Measurements from ENCODE around the gene DAP.

Gene DAP

DNA sequence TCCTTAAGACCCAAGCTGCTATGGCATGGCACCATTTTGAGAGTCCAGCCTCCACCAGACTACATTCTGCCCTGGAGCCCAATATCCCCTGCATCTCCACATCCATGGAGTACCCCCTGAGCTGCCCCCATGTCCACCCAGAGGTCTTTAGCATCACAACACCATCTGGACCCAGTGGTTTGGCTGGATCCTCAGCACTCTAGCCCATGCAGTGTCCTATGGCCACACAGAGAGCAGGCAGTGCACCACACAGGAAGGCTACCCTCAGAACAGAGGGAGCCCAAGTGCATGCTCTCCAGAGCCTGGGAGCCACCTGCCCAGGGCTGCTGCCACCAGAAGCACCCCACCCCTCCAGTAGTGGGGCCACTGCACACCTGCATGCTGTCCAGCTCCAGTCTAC lies 18.6 kb upstream of the DAP start:
- Histone ChIP-seq H3K9ac (ENCODE audit: low read length) (no peak overlapping the region), H3K27me3 (ENCODE audit: control insufficient read depth, insufficient read depth, low read length) (no peaks in the 10 kb centered on the region), H3K4me3 (ENCODE audit: low read length) (no peak overlapping the region), H3K27ac (ENCODE audit: low read depth, low read length) (no peak overlapping the region), H3K36me3 (ENCODE audit: control insufficient read depth, insufficient read depth, low read length) (no peaks in the 10 kb centered on the region), H3K4me1 (ENCODE audit: control insufficient read depth, insufficient read depth, low read length) (no peaks in the 10 kb centered on the region)

DNA sequence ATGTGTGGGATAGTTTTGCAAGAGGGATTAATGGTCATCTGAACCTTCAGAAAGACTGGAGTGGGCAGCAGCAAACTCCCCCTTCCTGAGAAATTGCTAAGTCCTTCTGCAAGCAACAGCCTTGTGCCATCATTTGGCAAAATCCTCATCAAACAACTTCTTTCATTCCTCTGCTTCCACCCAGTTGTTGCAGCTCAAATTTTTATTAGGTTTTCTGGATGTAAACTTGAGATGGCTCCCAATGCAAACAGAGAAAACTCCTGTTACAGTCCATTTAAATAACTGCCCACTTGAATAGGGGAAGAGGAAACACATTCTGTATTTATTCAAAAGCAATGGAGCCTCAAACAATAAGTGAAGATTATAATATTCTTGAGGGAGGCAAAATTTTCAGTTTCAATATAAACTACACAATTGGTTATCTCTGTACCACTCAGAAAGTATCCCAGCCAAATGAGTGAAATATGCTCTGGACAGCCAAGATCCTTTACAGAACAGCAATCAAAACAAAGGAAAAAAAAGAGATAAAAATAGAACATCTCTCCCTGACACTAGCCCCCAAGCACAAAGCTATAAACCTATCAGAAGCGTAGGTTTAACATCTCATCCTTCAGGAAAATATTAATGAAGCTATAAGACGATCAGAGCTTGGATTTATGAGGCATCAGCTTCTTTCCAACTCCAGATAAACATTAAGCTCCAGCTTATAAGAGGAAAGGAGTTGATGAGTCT lies 17.3 kb upstream of the DAP start:
- Histone ChIP-seq H3K9ac (ENCODE audit: low read length) (no peak overlapping the region), H3K4me3 (ENCODE audit: low read length) (no peak overlapping the region)

DNA sequence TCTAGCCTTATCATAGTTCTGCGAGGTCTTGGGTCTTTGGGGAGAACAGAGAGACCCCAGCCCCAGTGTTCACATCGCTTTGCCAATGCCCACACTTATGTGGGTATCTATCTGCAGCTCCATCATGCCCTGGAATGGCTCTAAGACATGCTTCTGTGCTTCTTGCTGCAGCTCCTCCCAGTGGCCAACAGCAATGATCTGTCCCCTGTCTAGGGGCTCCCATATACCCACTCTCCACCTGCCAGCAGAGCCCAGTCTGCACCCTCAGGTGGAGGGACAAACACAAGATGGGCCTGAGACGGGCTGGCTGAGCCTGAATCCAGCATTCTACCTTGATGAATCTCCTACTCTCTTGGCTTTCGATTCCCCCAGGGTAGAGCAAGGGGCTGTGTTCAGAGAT lies 14.6 kb upstream of the DAP start:
- Histone ChIP-seq H3K27me3 (ENCODE audit: control insufficient read depth, insufficient read depth, low read length) (no peaks in the 10 kb centered on the region), H3K4me3 (ENCODE audit: low read length) (no peak overlapping the region), H3K4me1 (ENCODE audit: control insufficient read depth, insufficient read depth, low read length) (no peaks in the 10 kb centered on the region), H3K9ac (ENCODE audit: low read length) (no peak overlapping the region), H3K27ac (ENCODE audit: low read depth, low read length) (no peak overlapping the region), H3K36me3 (ENCODE audit: control insufficient read depth, insufficient read depth, low read length) (no peaks in the 10 kb centered on the region)

More for the DNA sequence above, 17.3 kb upstream of the DAP start:
- no peaks in the 10 kb centered on the region for H3K36me3 ChIP-seq (ENCODE audit: control insufficient read depth, insufficient read depth, low read length)
- H3K27ac ChIP-seq (ENCODE audit: low read depth, low read length): no peak overlapping the region
- H3K4me1 ChIP-seq (ENCODE audit: control insufficient read depth, insufficient read depth, low read length): no peaks in the 10 kb centered on the region
- H3K27me3 ChIP-seq (ENCODE audit: control insufficient read depth, insufficient read depth, low read length): no peaks in the 10 kb centered on the region

DNA sequence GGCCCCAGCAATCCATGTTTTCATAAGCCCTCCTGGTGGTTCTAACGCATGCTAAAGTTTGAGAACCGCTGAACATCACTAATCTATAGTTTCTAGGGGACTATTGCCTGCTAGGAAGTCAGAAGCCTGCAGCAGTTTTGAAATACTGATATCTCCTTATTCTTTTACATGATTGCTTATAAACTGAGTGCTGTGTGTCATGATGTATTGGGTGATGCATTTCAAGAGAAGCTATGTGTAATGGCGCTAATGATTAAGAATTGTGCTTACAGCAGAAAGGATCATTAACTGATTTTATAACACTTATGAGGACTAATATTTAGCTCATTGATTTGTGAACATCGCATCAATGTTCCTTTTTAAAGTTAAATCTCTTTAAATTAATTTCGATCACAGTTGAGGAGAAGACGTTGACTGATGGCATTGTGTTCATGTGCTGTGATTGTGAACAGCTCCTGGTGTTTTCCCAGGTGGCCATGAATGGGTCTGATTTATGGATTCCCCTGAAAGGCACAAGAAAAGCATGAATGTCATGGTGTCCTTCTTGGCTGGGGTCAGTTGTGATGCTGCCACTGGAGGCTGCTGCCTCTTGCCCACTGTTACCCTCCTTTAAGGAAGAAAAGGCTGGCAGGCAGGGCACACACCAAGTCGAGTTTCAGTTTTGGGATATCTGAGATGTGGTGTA lies 12.0 kb upstream of the DAP start:
- Histone ChIP-seq H3K27ac (ENCODE audit: low read depth, low read length) (no peak overlapping the region), H3K36me3 (ENCODE audit: control insufficient read depth, insufficient read depth, low read length) (no peaks in the 10 kb centered on the region), H3K4me3 (ENCODE audit: low read length) (no peak overlapping the region), H3K4me1 (ENCODE audit: control insufficient read depth, insufficient read depth, low read length) (no peaks in the 10 kb centered on the region), H3K27me3 (ENCODE audit: control insufficient read depth, insufficient read depth, low read length) (no peaks in the 10 kb centered on the region), H3K9ac (ENCODE audit: low read length) (no peak overlapping the region)

DNA sequence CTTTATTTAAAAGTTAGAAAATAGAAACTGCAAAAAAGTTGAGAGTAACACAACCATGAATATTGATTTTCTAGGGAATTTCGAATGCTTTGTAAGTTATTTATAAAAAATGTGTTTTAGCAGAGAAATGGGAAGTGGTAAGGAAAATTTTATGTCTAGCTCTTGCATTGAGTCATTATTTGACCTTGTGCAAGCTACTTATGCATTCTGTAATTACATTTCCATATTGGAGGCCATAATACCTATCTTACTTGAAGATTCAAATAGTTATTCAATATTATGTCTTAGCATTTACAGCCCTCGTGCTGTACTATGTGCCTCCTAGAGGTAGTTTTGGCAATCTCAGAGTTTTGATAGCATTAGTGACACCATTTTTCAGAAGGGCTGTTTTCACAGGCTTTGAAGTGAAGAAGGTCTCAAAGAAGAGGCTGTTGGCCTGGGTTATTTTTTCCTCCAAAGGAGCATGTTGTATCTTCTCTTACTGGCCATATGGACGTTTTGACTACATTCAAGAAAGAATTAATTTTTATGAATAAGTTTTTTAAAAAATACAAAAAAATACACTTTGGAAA lies 7.4 kb upstream of the DAP start:
- H3K27me3 ChIP-seq (ENCODE audit: control insufficient read depth, insufficient read depth, low read length): no peaks in the 10 kb centered on the region
- H3K4me3 ChIP-seq (ENCODE audit: low read length): no peak overlapping the region
- H3K27ac ChIP-seq (ENCODE audit: low read depth, low read length): no peak overlapping the region
- no peaks in the 10 kb centered on the region for H3K36me3 ChIP-seq (ENCODE audit: control insufficient read depth, insufficient read depth, low read length)
- H3K9ac ChIP-seq (ENCODE audit: low read length): no peak overlapping the region
- no peaks in the 10 kb centered on the region for H3K4me1 ChIP-seq (ENCODE audit: control insufficient read depth, insufficient read depth, low read length)

DNA sequence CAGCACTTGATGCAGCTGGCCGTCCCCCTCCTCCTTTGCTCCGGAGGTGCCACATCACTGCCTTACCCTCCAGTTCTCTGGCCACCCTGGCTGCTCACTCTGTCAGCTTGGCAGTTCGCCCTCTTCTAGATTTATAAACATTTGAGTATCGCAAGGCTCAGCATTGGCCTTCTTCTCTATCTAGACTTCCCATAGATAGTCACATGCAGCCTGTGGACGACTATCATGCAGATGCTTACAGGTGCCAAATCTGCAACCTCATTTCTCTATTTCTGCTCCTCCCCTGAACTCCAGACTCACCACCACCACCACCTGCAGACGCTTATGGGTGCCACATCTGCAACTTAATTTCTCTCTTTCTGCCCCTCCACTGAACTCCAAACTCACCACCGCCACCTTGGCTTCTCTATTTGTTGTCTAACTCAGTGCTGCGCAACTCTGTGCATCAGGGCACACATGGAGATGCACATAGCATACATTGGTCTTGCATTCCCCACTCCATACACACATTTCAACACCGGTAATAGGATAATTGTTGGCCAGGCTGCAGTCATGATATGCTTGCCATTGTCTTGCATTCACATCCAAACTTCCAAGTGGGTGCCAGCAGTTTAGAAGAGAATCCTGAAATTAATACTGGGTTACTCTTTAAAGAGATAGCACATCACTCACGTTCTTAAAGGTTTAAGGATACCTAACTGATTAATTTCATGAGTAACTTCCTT lies 1.9 kb upstream of the DAP start:
- Histone ChIP-seq H3K27me3 (ENCODE audit: control insufficient read depth, insufficient read depth, low read length) (no peaks in the 10 kb centered on the region), H3K27ac (ENCODE audit: low read depth, low read length) (peak overlapping the region; percentile 88), H3K9ac (ENCODE audit: low read length) (no peak overlapping the region), H3K36me3 (ENCODE audit: control insufficient read depth, insufficient read depth, low read length) (no peaks in the 10 kb centered on the region), H3K4me1 (ENCODE audit: control insufficient read depth, insufficient read depth, low read length) (peaks cover 6% of the 10 kb centered on the region), H3K4me3 (ENCODE audit: low read length) (no peak overlapping the region)

DNA sequence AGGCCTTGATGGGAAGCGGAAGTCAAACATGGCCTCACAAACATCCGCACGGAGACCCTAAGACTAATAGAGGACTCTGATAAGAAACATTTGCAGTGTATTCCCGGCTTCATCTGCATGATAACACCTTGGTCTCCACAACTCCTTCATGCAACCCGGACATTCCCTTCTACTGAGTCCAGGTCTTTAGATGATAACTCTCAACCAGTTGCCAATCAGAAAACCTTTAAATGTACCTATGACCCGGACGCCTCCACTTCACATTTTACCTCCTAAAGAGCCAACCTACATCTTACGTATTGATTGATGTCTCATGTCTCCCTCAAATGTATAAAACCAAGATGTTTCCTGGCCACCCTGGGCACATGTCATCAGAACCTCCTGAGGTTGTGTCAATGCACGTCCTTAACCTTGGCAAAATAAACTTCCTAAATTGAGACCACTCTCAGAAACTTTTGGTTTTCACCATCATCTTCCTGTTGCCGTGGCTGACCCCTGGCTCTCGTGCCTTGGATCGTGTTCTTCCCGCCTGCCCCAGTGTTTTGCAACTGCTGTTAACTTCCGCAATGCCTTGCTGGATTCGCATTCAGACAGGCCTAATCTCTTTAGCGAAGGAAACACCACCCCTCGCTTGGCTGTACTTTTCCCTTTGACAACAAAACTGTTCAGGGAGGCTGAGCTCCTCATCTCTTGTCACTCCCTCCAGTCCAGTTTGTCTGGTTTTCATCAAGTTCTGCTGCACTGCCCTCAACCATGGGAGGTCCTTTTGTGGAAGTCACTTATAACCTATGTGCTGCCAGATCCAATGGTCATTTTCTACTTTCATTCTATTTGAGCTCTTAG lies 1.1 kb upstream of the DAP start:
- Histone ChIP-seq H3K27me3 (ENCODE audit: control insufficient read depth, insufficient read depth, low read length) (no peaks in the 10 kb centered on the region), H3K9ac (ENCODE audit: low read length) (no peak overlapping the region), H3K4me1 (ENCODE audit: control insufficient read depth, insufficient read depth, low read length) (peaks cover 6% of the 10 kb centered on the region), H3K36me3 (ENCODE audit: control insufficient read depth, insufficient read depth, low read length) (no peaks in the 10 kb centered on the region), H3K4me3 (ENCODE audit: low read length) (peak overlapping the region; percentile 81), H3K27ac (ENCODE audit: low read depth, low read length) (peak overlapping the region; percentile 88)

DNA sequence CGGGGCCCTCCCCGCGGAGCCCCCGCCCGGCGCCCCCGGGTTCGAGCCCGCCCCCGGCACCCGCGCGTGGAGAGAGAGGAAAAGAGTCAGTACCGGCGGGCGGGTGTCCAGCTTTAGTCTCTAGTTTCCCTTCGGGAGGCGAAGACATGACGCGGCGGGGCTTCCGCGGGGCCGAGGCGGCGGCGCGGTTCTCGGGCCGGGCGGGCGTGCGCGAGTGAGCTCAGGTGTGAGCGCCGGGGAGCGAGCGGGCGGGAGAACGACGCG lies 181 bp downstream of the DAP start:
- Histone ChIP-seq H3K27me3 (ENCODE audit: control insufficient read depth, insufficient read depth, low read length) (no peaks in the 10 kb centered on the region), H3K4me1 (ENCODE audit: control insufficient read depth, insufficient read depth, low read length) (peaks cover 6% of the 10 kb centered on the region), H3K27ac (ENCODE audit: low read depth, low read length) (peak overlapping the region; percentile 73), H3K36me3 (ENCODE audit: control insufficient read depth, insufficient read depth, low read length) (no peaks in the 10 kb centered on the region), H3K4me3 (ENCODE audit: low read length) (peak overlapping the region; percentile 71), H3K9ac (ENCODE audit: low read length) (no peak overlapping the region)

DNA sequence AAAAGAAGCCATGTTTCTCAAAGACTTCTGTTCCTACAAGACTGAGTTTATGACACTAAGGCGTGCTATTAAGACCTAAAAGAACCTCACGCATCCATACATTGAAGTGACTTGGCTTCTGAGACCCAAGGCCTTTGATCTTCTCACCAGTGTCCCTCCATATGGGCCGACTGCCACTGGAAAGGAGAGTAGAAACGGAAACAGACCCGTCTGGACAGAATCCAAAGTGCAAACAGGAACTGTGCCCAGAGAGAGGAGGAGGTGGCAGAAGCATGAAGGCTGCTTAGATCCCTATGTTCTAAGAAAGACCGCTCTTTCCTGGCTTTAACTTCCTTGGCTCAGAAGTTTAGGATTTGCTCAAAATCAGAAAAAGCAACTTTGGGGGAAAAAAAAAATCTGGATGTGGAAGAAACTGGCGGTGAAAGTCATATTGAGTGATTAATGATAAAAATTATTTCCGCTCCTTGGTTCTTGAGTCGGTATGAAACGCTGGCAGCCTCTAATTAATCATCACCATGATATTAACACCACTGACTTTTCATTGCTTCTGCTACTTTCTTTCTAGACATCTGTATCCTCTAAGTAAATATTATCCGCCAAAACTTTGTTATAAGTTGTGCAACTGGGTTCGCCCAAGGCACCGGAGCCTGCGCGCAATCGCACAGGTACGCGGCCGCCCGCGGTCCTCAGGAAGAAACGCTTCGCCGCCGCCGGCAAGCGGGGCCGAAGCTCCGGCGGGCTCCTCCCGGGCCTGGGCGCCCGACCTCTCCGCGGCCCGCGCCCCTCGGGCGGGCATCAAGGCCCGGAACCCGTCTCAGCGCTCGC lies 726 bp downstream of the DAP start:
- Histone ChIP-seq H3K9ac (ENCODE audit: low read length) (no peak overlapping the region), H3K4me3 (ENCODE audit: low read length) (peak overlapping the region; percentile 71), H3K27ac (ENCODE audit: low read depth, low read length) (peak overlapping the region; percentile 73), H3K27me3 (ENCODE audit: control insufficient read depth, insufficient read depth, low read length) (no peaks in the 10 kb centered on the region), H3K4me1 (ENCODE audit: control insufficient read depth, insufficient read depth, low read length) (peaks cover 6% of the 10 kb centered on the region), H3K36me3 (ENCODE audit: control insufficient read depth, insufficient read depth, low read length) (no peaks in the 10 kb centered on the region)

DNA sequence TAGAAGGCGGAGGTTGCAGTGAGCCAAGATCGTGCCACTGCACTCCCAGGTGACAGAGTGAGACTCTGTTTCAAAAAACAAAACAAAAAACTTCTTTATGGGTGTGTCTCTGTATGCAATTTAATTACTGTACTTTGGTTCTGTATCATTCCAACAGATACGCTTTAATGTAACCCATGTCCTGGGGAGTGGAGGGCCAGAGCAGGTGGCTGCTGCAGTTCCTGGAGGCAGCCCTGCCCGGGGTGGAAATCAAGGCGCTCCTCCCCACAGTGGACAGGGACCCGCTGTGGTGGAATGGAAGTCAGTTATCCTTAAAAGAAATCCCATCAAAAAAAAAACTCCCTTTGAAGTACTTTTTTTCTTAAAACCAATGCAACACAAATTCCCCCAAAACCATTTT lies 1.9 kb downstream of the DAP start:
- Histone ChIP-seq H3K4me3 (ENCODE audit: low read length) (no peak overlapping the region), H3K9ac (ENCODE audit: low read length) (no peak overlapping the region), H3K27ac (ENCODE audit: low read depth, low read length) (no peak overlapping the region), H3K4me1 (ENCODE audit: control insufficient read depth, insufficient read depth, low read length) (peaks cover 6% of the 10 kb centered on the region), H3K27me3 (ENCODE audit: control insufficient read depth, insufficient read depth, low read length) (no peaks in the 10 kb centered on the region), H3K36me3 (ENCODE audit: control insufficient read depth, insufficient read depth, low read length) (peaks cover 5% of the 10 kb centered on the region)

DNA sequence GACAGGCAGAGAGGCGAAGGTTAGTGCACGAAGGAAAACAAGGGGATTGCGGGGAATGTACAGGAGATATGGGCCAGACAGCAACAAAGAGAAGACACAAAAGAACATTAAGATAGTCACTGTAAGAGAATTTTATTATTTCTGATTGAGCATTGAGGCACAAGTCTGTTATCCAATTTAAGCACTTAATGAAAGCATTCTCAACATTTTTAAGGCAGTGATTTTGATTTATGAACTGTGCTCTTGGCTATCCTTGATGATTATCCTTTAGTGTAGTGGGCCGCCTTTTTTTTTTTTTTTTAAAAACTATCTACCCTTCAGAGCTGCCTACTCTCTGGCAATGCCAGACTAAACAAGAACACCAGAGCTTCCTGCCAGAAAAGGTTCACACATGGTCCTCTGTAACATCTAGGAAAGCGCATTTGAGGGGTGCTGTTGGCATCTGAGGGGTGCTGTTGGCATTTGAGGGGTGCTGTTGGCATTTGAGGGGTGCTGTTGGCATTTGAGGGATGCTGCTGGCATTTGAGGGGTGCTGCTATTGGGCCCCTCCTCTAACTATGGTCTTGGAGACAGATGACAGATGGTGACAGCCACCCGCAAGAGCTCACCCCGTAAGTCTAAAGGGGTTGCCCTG lies 3.0 kb downstream of the DAP start:
- H3K4me1 ChIP-seq (ENCODE audit: control insufficient read depth, insufficient read depth, low read length): peaks cover 5% of the 10 kb centered on the region
- H3K36me3 ChIP-seq (ENCODE audit: control insufficient read depth, insufficient read depth, low read length): peaks cover 5% of the 10 kb centered on the region
- H3K4me3 ChIP-seq (ENCODE audit: low read length): no peak overlapping the region
- no peak overlapping the region for H3K27ac ChIP-seq (ENCODE audit: low read depth, low read length)
- no peak overlapping the region for H3K9ac ChIP-seq (ENCODE audit: low read length)
- no peaks in the 10 kb centered on the region for H3K27me3 ChIP-seq (ENCODE audit: control insufficient read depth, insufficient read depth, low read length)
